Skeletal muscle tissue (tissue), 4 donors: ENCODE measurements around the gene IFNA4. TPM values are rescaled to one million over a fixed set of nuclear protein-coding genes. Genes with fewer than 3 reads are reported as not detected.
"Not testable (repeated sequence)": the region's sequence is repeated elsewhere in the genome, so short reads cannot be mapped to it uniquely, and the experiment has no call there.

Source experiments
- H3K27ac ChIP-seq: one replicate; pipeline ENCODE4 v1.7.0; 2013; ENCODE audit warnings: mild to moderate bottlenecking, low read depth, low read length, inconsistent platforms
- H3K27me3 ChIP-seq, 3 donors: one replicate each; pipeline ENCODE4 v1.7.0; 2013; ENCODE audit warnings: low read length in 3 of 3; ENCODE audit not compliant: control insufficient read depth in 3 of 3, insufficient read depth in 3 of 3
- H3K36me3 ChIP-seq, 3 donors: one replicate each; pipeline ENCODE4 v1.7.0; 2013; ENCODE audit warnings: low read length in 3 of 3; ENCODE audit not compliant: control insufficient read depth in 3 of 3, insufficient read depth in 3 of 3
- H3K4me1 ChIP-seq, 3 donors: one replicate each; pipeline ENCODE4 v1.7.0; 2013; ENCODE audit warnings: low read length in 3 of 3, mild to moderate bottlenecking in 3 of 3; ENCODE audit not compliant: control insufficient read depth in 3 of 3, insufficient read depth in 3 of 3
- H3K4me3 ChIP-seq, 3 donors: one replicate each; pipeline ENCODE4 v1.7.0; 2013; ENCODE audit warnings: low read length in 3 of 3
- H3K9ac ChIP-seq, 3 donors: one replicate each; pipeline ENCODE4 v1.7.0; 2013; ENCODE audit warnings: low read length in 3 of 3, mild to moderate bottlenecking in 3 of 3, moderate library complexity in 2 of 3, low read depth in 1 of 3
- H3K9me3 ChIP-seq, 3 donors: one replicate each; pipeline ENCODE4 v1.7.0; 2013; ENCODE audit warnings: low read length in 3 of 3; ENCODE audit not compliant: control insufficient read depth in 3 of 3
- total RNA-seq: library from RNA; depleted of rRNA; stranded (reverse); fragments of >200 nt; gene quantifications from one replicate; pipeline ENCODE4 v1.2.3, GENCODE V29; 2014
- donor health status: Osteomylitis.

Gene IFNA4
- total RNA-seq, 1 donor from 2014 or later = not detected

DNA sequence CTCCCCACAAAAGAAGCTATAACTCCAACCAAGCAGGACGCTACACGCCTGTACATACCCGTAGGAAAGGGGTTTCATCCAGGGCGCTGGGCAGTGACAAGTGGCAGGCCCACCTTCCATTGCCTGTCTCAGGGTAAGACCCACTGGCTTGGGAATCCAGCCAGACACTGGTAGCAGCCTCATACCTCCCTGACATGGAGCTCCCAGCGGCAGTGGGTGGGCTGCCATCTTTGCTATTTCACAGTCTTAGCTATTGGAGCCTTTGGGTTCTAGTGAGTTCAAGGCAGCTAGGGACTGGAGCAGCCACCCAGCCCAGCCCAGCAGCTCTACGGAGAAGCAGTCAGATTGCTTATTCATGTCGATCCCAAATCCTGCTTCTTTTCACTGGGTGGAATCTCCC lies 22.9 kb upstream of the IFNA4 start:
- Histone ChIP-seq H3K9ac (no peak overlapping the region), H3K9me3 (no peaks in the 10 kb centered on the region), H3K27me3 (no peaks in the 10 kb centered on the region), H3K4me1 (no peaks in the 10 kb centered on the region), H3K27ac (no peak overlapping the region), H3K36me3 (no peaks in the 10 kb centered on the region), H3K4me3 (no peak overlapping the region)

DNA sequence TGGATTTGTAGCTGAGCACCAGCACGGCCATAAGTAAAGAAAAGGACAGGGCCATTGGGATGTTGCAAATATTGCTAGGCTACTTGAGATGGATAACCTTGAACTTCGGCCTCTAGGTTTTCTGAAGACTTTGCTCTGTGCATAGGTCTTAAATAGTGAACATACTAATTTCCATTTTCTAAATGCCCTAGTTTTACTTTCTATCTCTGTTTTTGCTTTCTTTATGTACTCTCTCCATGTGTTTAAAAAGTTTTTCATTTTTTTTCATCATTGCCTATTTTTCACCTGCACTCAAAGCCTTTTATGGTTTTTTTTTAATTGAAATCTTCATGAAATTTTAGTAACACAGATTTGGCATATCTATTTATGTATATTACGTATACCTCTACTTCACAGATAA lies 19.7 kb upstream of the IFNA4 start, which contains the start of gene IFNA10:
IFNA10 (minus strand) TSS at position 101 of the 400 bp plus-strand sequence; CDS start at position 55, 46 bp downstream.
- H3K9me3 ChIP-seq, H3K4me3 ChIP-seq, H3K4me1 ChIP-seq, H3K9ac ChIP-seq, H3K27me3 ChIP-seq, H3K36me3 ChIP-seq, H3K27ac ChIP-seq: not testable (repeated sequence)

DNA sequence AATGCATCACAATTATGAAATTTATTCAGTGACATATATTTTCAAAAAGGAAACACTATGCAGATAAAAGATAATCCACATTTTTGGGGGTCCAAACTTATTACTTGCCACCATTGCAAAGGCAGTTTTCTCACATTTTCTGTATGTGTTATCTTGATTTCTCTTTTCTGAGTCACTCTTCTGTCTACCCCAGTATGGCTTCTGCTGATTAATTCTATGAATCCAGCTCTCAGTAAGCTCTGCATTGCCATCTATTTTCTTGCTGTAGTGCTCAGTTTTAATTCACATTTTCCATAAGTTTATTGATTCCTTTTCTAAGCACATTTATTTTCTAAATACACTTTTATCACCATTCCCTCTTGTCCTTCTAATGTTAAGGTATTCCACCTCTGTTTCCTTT lies 17.8 kb upstream of the IFNA4 start:
- H3K4me3 ChIP-seq = no peak overlapping the region
- no peak overlapping the region for H3K27ac ChIP-seq
- no peak overlapping the region for H3K9ac ChIP-seq
- H3K36me3 ChIP-seq = no peaks in the 10 kb centered on the region
- H3K27me3 ChIP-seq = no peaks in the 10 kb centered on the region
- H3K9me3 ChIP-seq = no peaks in the 10 kb centered on the region
- H3K4me1 ChIP-seq = no peaks in the 10 kb centered on the region

DNA sequence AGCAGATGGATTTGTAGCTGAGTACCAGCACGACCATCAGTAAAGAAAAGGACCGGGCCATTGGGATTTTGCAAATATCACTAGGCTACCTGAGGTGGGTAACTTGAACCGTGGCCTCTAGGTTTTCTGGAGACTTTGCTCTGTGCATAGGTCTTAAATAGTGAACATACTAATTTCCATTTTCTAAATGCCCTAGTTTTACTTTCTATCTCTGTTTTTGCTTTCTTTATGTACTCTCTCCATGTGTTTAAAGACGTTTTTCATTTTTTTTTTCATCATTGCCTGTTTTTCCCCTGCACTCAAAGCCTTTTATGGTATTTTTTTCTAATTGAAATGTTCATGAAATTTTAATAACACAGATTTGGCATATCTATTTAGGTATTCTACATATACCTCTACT lies 14.7 kb upstream of the IFNA4 start, which contains the start of gene IFNA7:
IFNA7 (minus strand) TSS at position 101 of the 400 bp plus-strand sequence; CDS start at position 61, 40 bp downstream.
- H3K4me1 ChIP-seq, H3K9ac ChIP-seq, H3K4me3 ChIP-seq, H3K36me3 ChIP-seq, H3K27ac ChIP-seq, H3K27me3 ChIP-seq, H3K9me3 ChIP-seq: not testable (repeated sequence)

DNA sequence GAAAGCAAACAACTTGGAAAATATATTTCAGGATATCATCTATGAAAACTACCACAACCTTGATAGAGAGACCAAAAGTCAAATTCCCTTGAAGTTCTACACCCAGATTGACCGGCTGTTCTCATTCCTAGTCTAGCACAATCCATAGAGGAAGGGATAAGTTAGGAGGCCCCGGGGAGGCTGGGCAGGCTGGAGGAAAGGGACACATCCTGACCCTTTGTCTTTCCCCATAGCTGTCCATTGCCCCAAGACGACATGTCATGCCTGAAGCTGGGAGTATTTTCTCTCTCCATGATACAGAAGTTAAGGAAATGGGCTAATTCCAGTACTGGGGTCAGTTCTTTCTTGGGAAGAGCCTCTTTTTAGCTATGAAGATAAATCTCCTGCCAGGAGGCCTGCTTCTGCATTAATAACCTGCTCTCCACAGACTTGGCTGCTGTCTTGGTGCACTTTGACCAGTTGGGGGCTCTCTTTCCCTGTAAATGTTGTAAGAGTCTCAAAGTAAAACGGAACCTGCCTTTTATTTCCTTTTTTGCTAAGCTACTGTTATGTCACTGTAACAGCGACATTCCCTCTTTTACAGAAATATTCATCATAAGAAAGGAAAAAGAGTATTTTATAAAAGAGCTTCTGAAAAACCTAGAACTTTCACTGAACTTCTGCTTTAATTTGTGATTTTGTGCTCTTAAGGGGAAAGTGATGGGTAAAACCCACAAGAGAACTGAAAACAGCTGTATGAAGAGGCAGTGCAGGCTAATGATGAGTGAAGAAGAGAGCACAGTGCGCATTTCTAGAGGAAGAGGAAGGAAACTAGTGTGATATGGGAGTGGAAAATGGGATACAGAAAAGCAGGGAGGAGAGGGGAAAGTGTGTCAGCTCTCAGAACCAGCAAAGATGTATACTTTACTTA lies 7.7 kb upstream of the IFNA4 start:
- H3K9ac ChIP-seq, H3K4me3 ChIP-seq: not testable (repeated sequence)

DNA sequence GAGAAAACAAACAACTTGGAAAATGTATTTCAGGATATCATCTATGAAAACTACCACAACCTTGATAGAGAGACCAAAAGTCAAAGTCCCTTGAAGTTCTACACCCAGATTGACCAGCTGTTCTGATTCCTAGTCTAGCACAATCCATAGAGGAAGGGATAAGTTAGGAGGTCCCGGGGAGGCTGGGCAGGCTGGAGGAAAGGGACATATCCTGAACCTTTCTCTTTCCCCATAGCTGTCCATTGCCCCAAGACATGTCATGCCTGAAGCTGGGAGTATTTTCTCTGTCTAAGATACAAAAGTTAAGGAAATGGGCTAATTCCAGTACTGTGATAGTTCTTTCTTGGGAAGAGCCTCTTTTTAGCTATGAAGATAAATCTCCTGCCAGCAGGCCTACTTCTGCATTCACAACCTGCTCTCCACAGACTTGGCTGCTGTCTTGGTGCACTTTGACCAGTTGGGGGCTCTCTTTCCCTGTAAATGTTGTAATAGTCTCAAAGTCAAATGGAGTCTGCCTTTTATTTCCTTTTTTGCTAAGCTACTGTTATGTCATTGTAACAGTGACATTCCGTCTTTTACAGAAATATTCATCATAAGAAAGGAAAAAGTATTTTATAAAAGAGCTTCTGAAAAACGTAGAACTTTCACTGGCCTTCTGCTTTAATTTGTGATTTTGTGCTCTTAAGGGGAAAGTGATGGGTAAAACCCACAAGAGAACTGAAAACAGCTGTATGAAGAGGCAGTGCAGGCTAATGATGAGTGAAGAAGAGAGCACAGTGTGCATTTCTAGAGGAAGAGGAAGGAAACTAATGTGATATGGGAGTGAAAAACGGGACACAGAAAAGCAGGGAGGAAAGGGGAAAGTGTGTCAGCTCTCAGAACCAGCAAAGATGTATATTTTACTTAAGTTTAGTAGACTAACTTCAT lies 4.3 kb downstream of the IFNA4 start:
- H3K4me1 ChIP-seq, H3K4me3 ChIP-seq, H3K27ac ChIP-seq: not testable (repeated sequence)

More for the DNA sequence above, 7.7 kb upstream of the IFNA4 start:
- not testable (repeated sequence) for H3K27me3 ChIP-seq, H3K9me3 ChIP-seq, H3K36me3 ChIP-seq, H3K27ac ChIP-seq, H3K4me1 ChIP-seq

DNA sequence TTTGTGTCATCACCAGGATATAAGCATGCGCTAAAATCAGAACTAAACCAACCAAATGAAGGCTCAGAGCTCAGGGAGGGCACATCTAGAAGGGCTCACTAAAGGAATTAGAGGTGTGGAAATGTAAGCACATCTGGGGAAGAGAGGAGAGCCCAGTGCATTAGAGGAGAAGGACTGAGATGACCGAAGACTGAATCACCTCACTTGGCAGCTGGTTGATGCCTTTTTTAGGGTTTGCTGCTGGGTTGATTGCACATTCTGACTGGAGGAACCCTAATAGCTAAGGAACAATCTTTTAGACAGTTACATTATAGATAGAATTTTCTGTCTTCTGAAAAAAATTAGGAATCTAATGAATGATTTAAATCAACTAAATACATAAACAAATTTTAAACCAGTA lies 12.7 kb downstream of the IFNA4 start:
- Histone ChIP-seq H3K36me3 (no peaks in the 10 kb centered on the region), H3K4me1 (no peaks in the 10 kb centered on the region), H3K9ac (no peak overlapping the region), H3K27me3 (no peaks in the 10 kb centered on the region), H3K27ac (no peak overlapping the region), H3K4me3 (no peak overlapping the region), H3K9me3 (no peaks in the 10 kb centered on the region)

More for the DNA sequence above, 4.3 kb downstream of the IFNA4 start:
- not testable (repeated sequence) for H3K9ac ChIP-seq, H3K36me3 ChIP-seq, H3K9me3 ChIP-seq, H3K27me3 ChIP-seq

DNA sequence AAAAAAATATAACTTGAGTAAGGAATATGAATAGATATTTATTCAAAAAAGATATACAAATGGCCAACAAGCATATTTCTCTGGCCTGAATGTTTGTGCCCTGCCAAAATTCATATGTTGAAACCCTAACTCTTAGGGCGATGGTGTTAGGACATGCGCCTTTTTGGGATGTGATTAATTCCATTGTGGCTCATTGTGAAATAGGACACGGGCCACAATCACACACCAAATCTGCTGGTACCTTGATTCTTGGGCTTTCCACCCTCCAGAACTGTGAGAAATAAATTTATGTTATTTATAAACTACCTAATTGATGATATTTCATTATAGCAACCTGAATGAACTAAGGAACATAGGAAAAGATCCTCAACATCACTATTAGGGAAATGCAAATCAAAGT lies 15.2 kb downstream of the IFNA4 start:
- Histone ChIP-seq H3K9ac (no peak overlapping the region), H3K36me3 (no peaks in the 10 kb centered on the region), H3K27me3 (no peaks in the 10 kb centered on the region), H3K4me3 (no peak overlapping the region), H3K9me3 (no peaks in the 10 kb centered on the region), H3K27ac (no peak overlapping the region), H3K4me1 (no peaks in the 10 kb centered on the region)

DNA sequence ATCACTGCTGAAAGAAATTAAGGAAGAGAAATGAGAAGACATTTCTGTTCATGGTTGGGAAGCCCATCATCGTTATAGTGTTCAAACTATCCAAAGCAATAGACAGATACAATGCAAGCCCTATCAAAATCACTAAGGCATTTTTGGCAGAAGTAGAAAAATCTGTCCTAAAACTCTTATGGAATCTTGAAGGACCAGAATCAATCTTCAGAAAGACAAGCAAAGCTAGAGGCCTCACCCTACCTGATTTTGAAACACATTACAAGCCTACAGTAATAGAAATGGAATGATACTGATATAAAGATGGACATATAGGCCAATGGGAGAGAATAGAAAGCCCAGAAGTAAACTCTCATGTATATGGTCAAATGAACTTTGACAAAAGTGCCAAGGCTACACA lies 16.0 kb downstream of the IFNA4 start:
- H3K27ac ChIP-seq = no peak overlapping the region

DNA sequence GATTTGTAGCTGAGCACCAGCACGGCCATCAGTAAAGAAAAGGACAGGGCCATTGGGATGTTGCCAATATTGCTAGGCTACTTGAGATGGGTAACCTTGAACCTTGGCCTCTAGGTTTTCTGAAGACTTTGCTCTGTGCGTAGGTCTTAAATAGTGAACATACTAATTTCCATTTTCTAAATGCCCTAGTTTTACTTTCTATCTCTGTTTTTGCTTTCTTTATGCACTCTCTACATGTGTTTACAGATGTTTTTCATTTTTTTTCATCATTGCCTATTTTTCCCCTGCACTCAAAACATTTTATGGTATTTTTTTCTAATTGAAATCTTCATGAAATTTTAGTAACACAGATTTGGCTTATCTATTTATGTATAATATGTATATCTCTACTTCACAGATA lies 20.8 kb downstream of the IFNA4 start, which contains the start of gene IFNA21:
IFNA21 (minus strand) TSS at position 101 of the 400 bp plus-strand sequence; CDS start at position 53, 48 bp downstream.
- H3K36me3 ChIP-seq, H3K9ac ChIP-seq, H3K4me3 ChIP-seq, H3K27ac ChIP-seq, H3K4me1 ChIP-seq, H3K9me3 ChIP-seq, H3K27me3 ChIP-seq: not testable (repeated sequence)

More for the DNA sequence above, 16.0 kb downstream of the IFNA4 start:
- no peaks in the 10 kb centered on the region for H3K9me3 ChIP-seq
- no peaks in the 10 kb centered on the region for H3K4me1 ChIP-seq
- H3K9ac ChIP-seq = no peak overlapping the region
- no peaks in the 10 kb centered on the region for H3K36me3 ChIP-seq
- H3K27me3 ChIP-seq = no peaks in the 10 kb centered on the region
- H3K4me3 ChIP-seq = no peak overlapping the region
